Right cardiac atrium (tissue), 5 donors: ENCODE measurements around the gene SNCAIP. TPM values are rescaled to one million over a fixed set of nuclear protein-coding genes. Genes with fewer than 3 reads are reported as not detected.

Experiments
- ATAC-seq, 2 donors: fragments of 200-7000 bp; cut with Tn5 transposase; one replicate each; pipeline versions ENCODE4 v1.8.0 to v1.9.1; 2020; ENCODE audit warnings: moderate library complexity in 2 of 2, mild to moderate bottlenecking in 1 of 2
- DNase-seq, 3 donors: peaks; one replicate each; pipeline ENCODE4 v3.0.0-alpha.2; 2020
- H3K27ac ChIP-seq: one replicate; pipeline ENCODE4 v1.5.1; 2013; ENCODE audit warnings: mild to moderate bottlenecking, low read length, control low read depth, moderate library complexity
- H3K27me3 ChIP-seq: one replicate; pipeline ENCODE4 v1.6.1; 2013; ENCODE audit not compliant: control insufficient read depth, insufficient read depth
- H3K4me1 ChIP-seq: one replicate; pipeline ENCODE4 v1.6.1; 2013; ENCODE audit warnings: low read length; ENCODE audit not compliant: control insufficient read depth, insufficient read depth
- H3K4me3 ChIP-seq: one replicate; pipeline ENCODE4 v1.5.1; 2013; ENCODE audit warnings: low read length, control low read depth
- H3K9me3 ChIP-seq: one replicate; pipeline ENCODE4 v1.6.1; 2013; ENCODE audit warnings: low read length; ENCODE audit not compliant: control insufficient read depth
- WGBS: extraction: QIAGEN DNeasy Blood & Tissue Kit; methylation state at CpG from one replicate; pipeline ENCODE4 v1.1.7; 2013; 5-methylcytosine and 5-hydroxymethylcytosine counted together
- intact Hi-C, 4 donors: fragments of 100-400 bp; cut with DNase I; formaldehyde crosslinking; loops; one replicate each; pipeline versions ENCODE4 v1.11.0 to v1.14.0; 2022 to 2023
- polyA plus RNA-seq: library from polyadenylated mRNA; stranded (reverse); fragments of 200-250 nt; gene quantifications from one replicate; pipeline ENCODE4 v1.2.3, GENCODE V29; 2013
- total RNA-seq, 4 donors: library from RNA; stranded (reverse); fragmentation: NEBNext Ultra II Directional; extraction: Animal tissue kit (Norgen Biotek cat#: 25700); gene quantifications; one replicate each; pipeline ENCODE4 v1.2.1, GENCODE V29; 2021
- donor health status: healthy with polysubstance abuse.
- donor health status: DM: no; HTN: yes; CAD: no.
- donor health status: DM: no; HTN: no; CAD: no.
- donor health status: DM: no; HTN: yes; CAD: no; lungs with severe emphysema.
- donor health status: DM: yes; HTN: yes; CAD: no.

SNCAIP gene
- total and polyA plus RNA-seq, 5 donors = 1.2 to 3.9 (median 2.1) TPM

- ATAC-seq = no peak
- WGBS = 98% methylated on average over 2 of the region's 2 CpGs
- Histone ChIP-seq H3K9me3 (no peaks in the 10 kb centered on the region), H3K4me3 (no peak overlapping the region), H3K4me1 (no peaks in the 10 kb centered on the region), H3K27ac (no peak overlapping the region), H3K27me3 (no peaks in the 10 kb centered on the region)
- no peak for DNase-seq
- intact Hi-C loops = no loop called here
Measured at GRCh38 chr5:122468351-122469116, 156.5 kb downstream of the SNCAIP start.

GRCh38 chr5:122469384-122469919 is 157.4 kb downstream of the SNCAIP start:
- DNase-seq = no peak
- intact Hi-C loops = no loop called here
- WGBS = 85% methylated on average over 5 of the region's 5 CpGs

GRCh38 chr5:122470365-122470764 is 158.3 kb downstream of the SNCAIP start:
- Histone ChIP-seq H3K27ac (no peak overlapping the region), H3K4me1 (no peaks in the 10 kb centered on the region), H3K27me3 (no peaks in the 10 kb centered on the region), H3K4me3 (no peak overlapping the region), H3K9me3 (no peaks in the 10 kb centered on the region)
- DNase-seq (no peak), ATAC-seq (no peak)
- 61% methylated on average over 2 of the region's 2 CpGs for WGBS
- intact Hi-C loops = no loop called here

More at GRCh38 chr5:122469384-122469919, 157.4 kb downstream of the SNCAIP start:
- H3K4me3 ChIP-seq = no peak overlapping the region
- no peak overlapping the region for H3K27ac ChIP-seq
- H3K27me3 ChIP-seq = no peaks in the 10 kb centered on the region
- H3K9me3 ChIP-seq = no peaks in the 10 kb centered on the region
- no peak for ATAC-seq
- no peaks in the 10 kb centered on the region for H3K4me1 ChIP-seq

- no peaks in the 10 kb centered on the region for H3K9me3 ChIP-seq
- H3K27ac ChIP-seq = no peak overlapping the region
- WGBS = 71% methylated on average over 9 of the region's 9 CpGs
- intact Hi-C loops = no loop called here
- DNase-seq (no peak), ATAC-seq (peak in 1 of 2 donors; percentile 24)
- H3K4me3 ChIP-seq = no peak overlapping the region
- H3K27me3 ChIP-seq = no peaks in the 10 kb centered on the region
- no peaks in the 10 kb centered on the region for H3K4me1 ChIP-seq
Measured at GRCh38 chr5:122471031-122471751, 159.2 kb downstream of the SNCAIP start.

- Histone ChIP-seq H3K27me3 (no peaks in the 10 kb centered on the region), H3K4me3 (no peak overlapping the region), H3K4me1 (no peaks in the 10 kb centered on the region), H3K9me3 (no peaks in the 10 kb centered on the region), H3K27ac (no peak overlapping the region)
- DNase-seq = no peak
- 88% methylated on average over 5 of the region's 5 CpGs for WGBS
- intact Hi-C loops = no loop called here
- ATAC-seq = peak in 1 of 2 donors; percentile 16
Measured at GRCh38 chr5:122471752-122472061, 159.7 kb downstream of the SNCAIP start.

- Histone ChIP-seq H3K27ac (no peak overlapping the region), H3K4me3 (no peak overlapping the region), H3K27me3 (no peaks in the 10 kb centered on the region), H3K4me1 (no peaks in the 10 kb centered on the region), H3K9me3 (no peaks in the 10 kb centered on the region)
- WGBS = 89% methylated on average over 5 of the region's 5 CpGs
- ATAC-seq (no peak), DNase-seq (no peak)
- intact Hi-C loops = no loop called here
Measured at GRCh38 chr5:122473138-122473843, 161.3 kb downstream of the SNCAIP start.

GRCh38 chr5:122473941-122474340 is 161.9 kb downstream of the SNCAIP start:
- Histone ChIP-seq H3K27me3 (no peaks in the 10 kb centered on the region), H3K4me1 (no peaks in the 10 kb centered on the region), H3K4me3 (no peak overlapping the region), H3K27ac (no peak overlapping the region), H3K9me3 (no peaks in the 10 kb centered on the region)
- WGBS = 81% methylated on average over 1 of the region's 4 CpGs
- DNase-seq (no peak), ATAC-seq (no peak)
- intact Hi-C loops = no loop called here

- ATAC-seq (no peak), DNase-seq (no peak)
- 93% methylated on average over 2 of the region's 3 CpGs for WGBS
- no peak overlapping the region for H3K27ac ChIP-seq
- H3K27me3 ChIP-seq = no peaks in the 10 kb centered on the region
- intact Hi-C loops = no loop called here
- H3K4me1 ChIP-seq = no peaks in the 10 kb centered on the region
- no peaks in the 10 kb centered on the region for H3K9me3 ChIP-seq
- no peak overlapping the region for H3K4me3 ChIP-seq
Measured at GRCh38 chr5:122478741-122479442, 166.9 kb downstream of the SNCAIP start.

- H3K9me3 ChIP-seq = no peaks in the 10 kb centered on the region
- no peaks in the 10 kb centered on the region for H3K4me1 ChIP-seq
- DNase-seq (no peak), ATAC-seq (no peak)
- H3K4me3 ChIP-seq = no peak overlapping the region
- intact Hi-C loops = no loop called here
- H3K27me3 ChIP-seq = no peaks in the 10 kb centered on the region
- 67% methylated on average over 1 of the region's 1 CpG for WGBS
- no peak overlapping the region for H3K27ac ChIP-seq
Measured at GRCh38 chr5:122480146-122480545, 168.1 kb downstream of the SNCAIP start.

- WGBS = 89% methylated on average over 3 of the region's 3 CpGs
- intact Hi-C loops = no loop called here
- ATAC-seq = no peak
- no peak for DNase-seq
- Histone ChIP-seq H3K27me3 (no peaks in the 10 kb centered on the region), H3K9me3 (no peaks in the 10 kb centered on the region), H3K4me3 (no peak overlapping the region), H3K4me1 (no peaks in the 10 kb centered on the region), H3K27ac (no peak overlapping the region)
Measured at GRCh38 chr5:122484103-122484502, 172.1 kb downstream of the SNCAIP start.
